ENCODE measurements around the gene CAMK2N1.

The CAMK2N1 gene

GRCh38 chr1:20465187-20465586 lies 20.8 kb downstream of the CAMK2N1 start:
- no peak for TF ChIP-seq CTCF (conservative IDR thresholded peaks at IDR 0.05)
- no peak overlapping the region for H3K27ac ChIP-seq

GRCh38 chr1:20463502-20463901 lies 22.5 kb downstream of the CAMK2N1 start:
- H3K27ac ChIP-seq, result no peak overlapping the region
- no peak for TF ChIP-seq CTCF (conservative IDR thresholded peaks at IDR 0.05)

- no peak overlapping the region for H3K27ac ChIP-seq
- TF ChIP-seq CTCF (conservative IDR thresholded peaks at IDR 0.05), result no peak
Observed at GRCh38 chr1:20462397-20462796, 23.6 kb downstream of the CAMK2N1 start.

GRCh38 chr1:20458717-20459116 lies 27.3 kb downstream of the CAMK2N1 start:
- H3K27ac ChIP-seq, result no peak overlapping the region
- no peak for TF ChIP-seq CTCF (conservative IDR thresholded peaks at IDR 0.05)

GRCh38 chr1:20454004-20454403 lies 32.0 kb downstream of the CAMK2N1 start:
- no peak overlapping the region for H3K27ac ChIP-seq
- TF ChIP-seq CTCF (conservative IDR thresholded peaks at IDR 0.05), result no peak

- no peak overlapping the region for H3K27ac ChIP-seq
- TF ChIP-seq CTCF (conservative IDR thresholded peaks at IDR 0.05), result no peak
Observed at GRCh38 chr1:20449735-20450311, 36.2 kb downstream of the CAMK2N1 start.

GRCh38 chr1:20448671-20449071 lies 37.3 kb downstream of the CAMK2N1 start:
- no peak for TF ChIP-seq CTCF (conservative IDR thresholded peaks at IDR 0.05)
- H3K27ac ChIP-seq, result no peak overlapping the region

All from VCaP (cell line).